GM18499 (cell line): ENCODE measurements around the gene HRCT1.
"Not testable (repeated sequence)": the region's sequence is repeated elsewhere in the genome, so short reads cannot be mapped to it uniquely, and the experiment has no call there.

ENCODE experiments used
- ATAC-seq: cut with Tn5 transposase; IDR thresholded peaks from one replicate; pipeline ENCODE4 v1.9.1; 2021; ENCODE audit warnings: moderate number of reproducible peaks; ENCODE audit not compliant: insufficient read depth, unreplicated experiment

The HRCT1 gene

GRCh38 chr9:35914301-35914807 lies 8.4 kb downstream of the HRCT1 start:
- ATAC-seq = no peak

- no peak for ATAC-seq
These were observed 9.8 kb downstream of the HRCT1 start for GRCh38 chr9:35915681-35916294.

- no peak for ATAC-seq
These were observed 11.3 kb downstream of the HRCT1 start for GRCh38 chr9:35917261-35917660.

- ATAC-seq = no peak
These were observed 12.8 kb downstream of the HRCT1 start for GRCh38 chr9:35918780-35919179.

- no peak for ATAC-seq
These were observed 13.4 kb downstream of the HRCT1 start for GRCh38 chr9:35919212-35920008.

- no peak for ATAC-seq
These were observed 14.1 kb downstream of the HRCT1 start for GRCh38 chr9:35920051-35920620.

- no peak for ATAC-seq
These were observed 17.6 kb downstream of the HRCT1 start for GRCh38 chr9:35923598-35923926.

- ATAC-seq = no peak
These were observed 18.1 kb downstream of the HRCT1 start for GRCh38 chr9:35923927-35924763.

GRCh38 chr9:35928591-35929452 lies 22.8 kb downstream of the HRCT1 start:
- no peak for ATAC-seq

GRCh38 chr9:35929453-35929718 lies 23.4 kb downstream of the HRCT1 start:
- ATAC-seq = no peak

- no peak for ATAC-seq
These were observed 24.5 kb downstream of the HRCT1 start for GRCh38 chr9:35930521-35930920.

- ATAC-seq = no peak
These were observed 25.0 kb downstream of the HRCT1 start for GRCh38 chr9:35930989-35931388.

- ATAC-seq = no peak
These were observed 26.7 kb downstream of the HRCT1 start for GRCh38 chr9:35932735-35933134.

- no peak for ATAC-seq
These were observed 27.6 kb downstream of the HRCT1 start for GRCh38 chr9:35933550-35934067.

- not testable (repeated sequence) for ATAC-seq
These were observed 28.1 kb downstream of the HRCT1 start for GRCh38 chr9:35934069-35934468.

GRCh38 chr9:35935261-35935660 lies 29.3 kb downstream of the HRCT1 start:
- ATAC-seq = no peak

- no peak for ATAC-seq
These were observed 29.9 kb downstream of the HRCT1 start for GRCh38 chr9:35935755-35936509.

GRCh38 chr9:35937227-35937626 lies 31.2 kb downstream of the HRCT1 start:
- no peak for ATAC-seq
